Skin epidermis (tissue), 12 donors: Measurements from ENCODE around the gene BAG1.
A peak's percentile ranks its signal among the peaks of the same experiment; 100 is the strongest.

Experiments used
- H3K27ac ChIP-seq, 21 experiments: fragments of 200-600 bp; sonication (generic) in 11 of 21; one replicate each; pipeline ENCODE4 v1.5.0; 2020; ENCODE audit warnings: mild to moderate bottlenecking in 3 of 21, inconsistent platforms in 2 of 21, moderate library complexity in 2 of 21
- H3K4me3 ChIP-seq, 7 experiments: fragments of 200-600 bp; sonication (generic) in 2 of 7; one replicate each; pipeline ENCODE4 v1.5.0; 2020; ENCODE audit warnings: inconsistent platforms in 2 of 7, mild to moderate bottlenecking in 2 of 7, moderate library complexity in 1 of 7

Gene BAG1

DNA sequence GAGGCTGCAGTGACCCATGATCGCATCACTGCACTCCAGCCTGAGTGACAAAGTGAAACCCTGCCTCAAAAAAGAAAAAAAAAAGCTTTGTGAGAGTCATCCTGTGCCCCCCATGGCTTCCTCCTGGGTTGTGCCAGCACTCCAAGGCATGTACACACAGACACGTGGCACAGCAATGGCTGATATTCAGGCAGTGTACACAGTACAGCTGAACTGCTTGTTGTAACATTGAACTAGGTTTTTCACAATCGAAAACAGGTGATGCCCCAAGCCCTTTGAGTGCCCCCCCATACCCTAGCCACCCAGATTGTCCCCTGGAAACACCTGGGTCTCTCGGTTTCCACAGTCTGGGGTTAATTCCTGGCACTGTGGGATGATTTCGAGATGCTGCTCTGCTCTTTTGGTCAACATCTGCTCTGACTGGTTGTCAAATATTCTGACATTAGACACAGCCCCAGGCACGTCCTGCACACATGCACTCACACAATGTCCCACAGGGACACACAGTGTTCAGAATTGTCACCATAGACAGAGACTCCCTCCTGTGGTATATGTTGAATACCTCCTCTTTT lies 15.3 kb downstream of the BAG1 start:
- Histone ChIP-seq H3K4me3 (no peak overlapping the region), H3K27ac (peak overlapping the region in 1 of 21 experiments; percentile 47)

DNA sequence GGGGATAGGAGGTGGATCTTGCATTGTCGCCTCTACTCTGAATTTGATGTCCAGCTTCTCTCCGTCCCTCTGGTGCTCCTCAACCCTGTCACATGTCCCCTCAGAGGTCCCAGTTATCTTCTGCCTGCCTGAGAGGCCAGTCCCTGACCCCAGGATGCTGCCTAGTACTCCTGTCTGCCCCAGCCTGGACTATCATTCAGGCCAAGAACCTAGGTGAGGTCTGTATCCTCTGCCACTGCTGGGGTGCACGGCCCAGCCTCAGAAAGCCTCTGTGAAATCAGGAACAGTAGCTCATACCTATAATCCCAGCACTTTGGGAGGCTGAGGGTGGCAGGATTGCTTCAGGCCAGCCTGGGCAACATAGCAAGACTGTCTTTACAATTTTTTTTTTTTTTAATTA lies 15.9 kb downstream of the BAG1 start:
- Histone ChIP-seq H3K4me3 (no peak overlapping the region), H3K27ac (no peak overlapping the region)

DNA sequence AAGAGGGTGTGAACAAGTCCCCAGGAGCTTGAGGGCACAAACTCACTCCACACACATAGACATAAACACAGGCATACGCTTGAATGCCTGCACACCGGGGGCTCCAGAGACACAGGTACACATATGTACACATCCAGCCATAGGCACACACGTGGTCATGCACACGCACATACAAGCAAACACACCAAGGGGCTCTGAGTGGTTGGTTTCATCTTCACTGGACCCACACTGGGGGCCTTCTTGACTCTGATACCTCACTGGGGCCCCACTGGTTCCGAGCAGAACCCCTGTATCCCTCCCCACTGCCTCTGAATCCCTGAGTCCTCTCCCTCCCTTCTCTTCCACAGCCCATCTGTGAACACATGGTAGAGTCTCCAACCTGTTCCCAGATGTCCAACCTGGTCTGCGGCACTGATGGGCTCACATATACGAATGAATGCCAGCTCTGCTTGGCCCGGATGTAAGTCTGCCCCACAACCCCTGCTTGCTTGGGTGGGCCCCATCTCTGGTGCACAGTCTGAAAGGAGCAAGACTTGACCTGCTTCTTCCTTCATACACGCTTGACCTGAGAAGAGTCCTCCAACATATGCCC lies 18.1 kb downstream of the BAG1 start:
- Histone ChIP-seq H3K27ac (no peak overlapping the region), H3K4me3 (no peak overlapping the region)

GRCh38 chr9:33245341-33245740 lies 19.2 kb downstream of the BAG1 start:
- H3K4me3 ChIP-seq: no peak overlapping the region
- H3K27ac ChIP-seq: no peak overlapping the region

DNA sequence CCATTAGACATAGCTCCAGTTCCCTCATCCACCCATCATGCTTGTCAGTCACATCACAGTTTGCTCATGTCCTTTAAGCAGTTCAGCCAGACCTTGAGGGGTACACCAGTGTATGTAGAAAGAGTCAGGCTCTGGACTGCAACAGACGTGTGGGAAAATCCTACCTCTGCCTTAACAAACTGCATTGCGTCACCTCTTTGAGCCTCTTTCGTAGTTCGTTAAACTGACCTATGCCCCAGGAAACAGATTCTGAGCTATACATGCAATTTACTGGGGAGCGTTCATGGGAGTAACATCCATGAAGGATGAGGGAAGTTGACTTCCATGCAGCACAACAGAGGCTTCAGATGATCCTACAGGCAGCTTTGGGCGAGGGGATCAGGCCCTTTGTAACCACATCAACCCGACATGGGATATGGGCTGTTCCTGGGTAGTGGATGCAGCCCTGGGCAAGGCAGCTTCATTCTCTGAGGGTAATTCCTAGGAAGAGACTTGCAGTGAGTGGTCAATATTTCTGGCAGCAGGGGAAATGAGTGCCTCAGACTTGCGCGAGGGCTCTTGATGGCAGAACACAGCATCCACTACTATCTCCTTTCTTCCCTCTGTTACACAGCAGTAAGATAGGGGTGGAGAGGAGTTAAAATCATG lies 20.2 kb downstream of the BAG1 start:
- Histone ChIP-seq H3K4me3 (no peak overlapping the region), H3K27ac (no peak overlapping the region)

DNA sequence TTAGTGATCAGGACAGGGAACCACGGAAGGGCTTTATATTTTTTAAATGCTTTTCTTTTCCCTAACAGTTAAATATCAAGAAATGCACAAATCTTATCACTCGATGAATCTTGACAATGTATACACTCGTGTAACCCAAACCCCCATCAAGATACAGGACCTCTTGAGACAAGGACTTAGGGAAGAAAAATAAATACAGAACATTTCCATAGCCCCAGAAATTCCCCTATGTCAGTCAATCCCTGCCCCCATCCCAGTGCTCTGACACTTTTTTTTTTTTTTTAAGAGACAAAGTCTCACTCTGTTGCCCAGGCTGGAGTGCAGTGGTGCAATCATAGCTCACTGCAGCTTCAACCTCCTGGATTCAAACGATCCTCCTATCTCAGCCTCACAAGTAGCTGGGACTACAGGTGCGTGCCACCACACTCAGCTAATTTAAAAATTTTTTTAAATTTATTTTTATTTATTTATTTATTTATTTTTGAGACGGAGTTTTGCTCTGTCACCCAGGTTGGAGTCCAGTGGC lies 21.8 kb downstream of the BAG1 start:
- Histone ChIP-seq H3K4me3 (no peak overlapping the region), H3K27ac (no peak overlapping the region)

DNA sequence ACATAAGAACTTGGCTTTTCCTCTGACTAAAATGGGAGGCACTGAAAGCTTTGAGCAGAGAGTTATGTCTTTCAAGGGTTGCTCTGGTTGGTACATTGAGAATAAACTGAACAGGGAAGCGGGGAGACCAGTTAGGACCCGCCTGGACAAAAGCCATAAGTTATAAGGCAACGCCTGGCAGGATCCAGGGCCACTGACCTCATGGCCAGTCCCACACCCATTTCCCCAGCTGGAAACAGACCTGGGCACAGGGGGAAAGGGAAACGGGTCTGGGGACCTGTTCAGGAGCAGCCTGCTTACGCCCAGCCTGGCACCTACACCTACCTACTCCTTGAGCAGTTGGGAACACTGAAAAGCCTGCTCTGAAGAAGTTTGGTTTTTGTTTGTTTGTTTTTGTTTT lies 23.2 kb downstream of the BAG1 start:
- H3K4me3 ChIP-seq: no peak overlapping the region

GRCh38 chr9:33239921-33240320 lies 24.6 kb downstream of the BAG1 start, which contains the start of gene SPINK4:
Gene SPINK4, plus strand, starts transcription at chr9:33240167. Its CDS starts 42 bp downstream, at chr9:33240209.
- H3K27ac ChIP-seq: no peak within 1 kb of the TSS

More for the DNA sequence above, 23.2 kb downstream of the BAG1 start:
- no peak overlapping the region for H3K27ac ChIP-seq

GRCh38 chr9:33236571-33236970 lies 27.9 kb downstream of the BAG1 start:
- H3K4me3 ChIP-seq: no peak overlapping the region
- no peak overlapping the region for H3K27ac ChIP-seq

More at GRCh38 chr9:33239921-33240320, 24.6 kb downstream of the BAG1 start, which contains the start of gene SPINK4:
- no peak within 1 kb of the TSS for H3K4me3 ChIP-seq

GRCh38 chr9:33234511-33235467 lies 29.7 kb downstream of the BAG1 start:
- no peak overlapping the region for H3K4me3 ChIP-seq
- peak overlapping the region in 19 of 21 experiments; percentile 17 to 82 (median 73) for H3K27ac ChIP-seq

- peak overlapping the region in 19 of 21 experiments; percentile 17 to 83 (median 76) for H3K27ac ChIP-seq
Observed at GRCh38 chr9:33233626-33234342, 30.7 kb downstream of the BAG1 start.

DNA sequence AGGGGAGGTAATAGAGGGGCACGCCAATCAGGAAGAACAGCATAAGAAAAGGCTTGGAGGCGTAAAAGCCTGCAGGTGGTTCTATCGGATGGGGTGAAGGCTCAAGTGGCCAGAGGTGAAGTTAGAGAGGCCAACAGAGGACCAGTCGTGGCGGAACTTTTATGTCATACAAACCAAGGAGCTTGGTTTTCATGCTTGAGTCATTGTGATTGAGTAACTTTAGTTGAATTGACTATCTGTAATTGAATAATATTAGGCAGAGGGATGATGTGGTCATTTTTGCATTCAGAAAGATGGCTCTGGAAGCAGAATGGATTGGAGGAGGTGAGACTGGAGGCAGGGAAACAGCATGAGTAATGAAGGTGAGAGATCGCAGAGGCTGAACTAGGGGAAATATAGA lies 31.7 kb downstream of the BAG1 start:
- H3K27ac ChIP-seq: peak overlapping the region in 10 of 21 experiments; percentile 38 to 83 (median 78)
- no peak overlapping the region for H3K4me3 ChIP-seq

More at GRCh38 chr9:33233626-33234342, 30.7 kb downstream of the BAG1 start:
- no peak overlapping the region for H3K4me3 ChIP-seq

DNA sequence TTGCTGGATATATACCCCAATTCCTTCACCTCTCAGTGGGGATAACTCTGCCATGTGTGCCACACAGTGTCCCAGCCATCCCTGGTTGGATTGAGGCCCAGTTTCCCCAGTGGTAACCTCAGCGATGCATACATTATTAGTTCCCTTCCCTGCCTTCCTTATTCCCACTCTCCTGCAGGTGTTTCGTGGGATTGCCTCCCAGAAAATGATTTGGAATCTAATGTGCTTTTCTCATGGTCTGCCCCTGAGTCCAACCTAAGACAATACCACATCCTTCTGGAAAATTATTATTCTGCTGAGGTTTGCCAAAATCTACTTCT lies 32.9 kb downstream of the BAG1 start:
- Histone ChIP-seq H3K4me3 (no peak overlapping the region), H3K27ac (peak overlapping the region in 8 of 21 experiments; percentile 2 to 78 (median 46))

DNA sequence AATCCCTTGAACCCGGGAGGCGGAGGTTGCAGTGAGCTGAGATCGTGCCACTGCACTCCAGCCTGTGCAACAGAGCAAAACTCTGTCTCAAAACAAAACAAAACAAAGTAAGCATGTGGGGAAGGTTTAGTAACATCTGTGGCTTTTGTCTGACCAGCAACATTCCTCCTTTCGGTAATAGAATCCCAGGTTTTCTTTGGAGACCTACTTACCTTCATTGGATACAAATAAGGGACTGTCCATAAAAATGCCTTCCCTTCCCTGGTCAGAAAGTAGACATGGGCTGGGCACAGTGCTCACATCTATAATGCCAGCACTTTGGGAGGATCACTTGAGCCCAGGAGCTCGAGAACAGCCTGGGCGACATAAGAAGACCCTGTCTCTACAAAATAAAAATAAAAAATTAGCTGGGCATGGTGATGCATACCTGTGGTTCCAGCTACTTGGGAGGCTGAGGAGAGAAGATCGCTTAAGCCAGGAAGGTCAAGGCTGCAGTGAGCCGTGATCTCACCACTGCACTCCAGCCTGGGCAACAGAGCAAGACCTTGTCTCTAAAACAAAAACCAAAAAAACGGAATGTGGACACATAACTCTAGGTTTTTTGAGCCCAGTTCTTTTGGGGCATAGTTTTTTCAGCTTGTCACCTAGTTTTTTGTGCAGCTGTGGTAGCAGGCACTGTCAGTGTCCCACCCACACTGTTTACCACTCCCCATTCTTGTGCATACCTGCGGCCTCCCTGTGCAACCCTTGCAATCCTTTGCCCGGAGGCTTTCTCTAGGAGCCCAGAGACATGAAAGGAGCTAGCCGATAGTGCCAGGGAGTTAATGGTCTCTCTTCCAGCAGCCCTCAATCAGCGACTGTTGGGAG lies 33.5 kb downstream of the BAG1 start:
- Histone ChIP-seq H3K4me3 (no peak overlapping the region), H3K27ac (peak overlapping the region in 14 of 21 experiments; percentile 19 to 78 (median 58))

DNA sequence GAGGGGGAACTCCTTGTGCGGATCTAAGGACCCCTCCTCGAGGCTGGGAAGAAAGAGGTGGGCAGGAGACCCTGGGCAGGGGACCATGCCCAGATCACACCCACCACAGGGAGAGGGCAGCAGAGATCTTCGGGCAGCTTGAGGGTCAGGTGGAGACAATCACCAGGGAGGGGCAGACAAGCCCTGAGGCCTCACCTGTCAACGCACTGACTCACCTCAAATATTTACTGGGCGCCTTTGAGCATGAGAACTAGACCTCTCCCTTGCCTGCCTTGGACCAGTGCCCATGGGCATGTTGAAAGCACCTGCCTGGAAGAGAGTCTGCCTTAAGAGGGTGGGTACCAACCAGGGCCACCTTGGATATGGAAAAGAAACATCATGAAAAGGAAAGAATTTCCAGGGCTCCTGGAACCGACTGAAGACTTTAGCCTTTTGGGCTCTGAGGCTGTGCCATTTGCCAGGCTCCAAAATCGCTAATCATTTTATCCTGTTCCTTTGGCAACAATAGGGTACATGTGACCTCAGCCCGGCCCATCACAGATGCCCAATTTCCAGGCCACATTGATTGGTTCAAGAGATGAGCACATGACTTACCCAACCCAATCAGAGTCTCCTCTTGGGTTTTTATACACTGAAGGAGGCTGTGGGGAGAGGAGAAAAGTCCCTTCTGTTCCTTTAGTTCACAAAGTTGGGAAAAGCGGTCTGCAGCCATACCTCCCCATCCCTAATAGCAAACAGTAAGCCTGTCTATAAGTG lies 35.0 kb downstream of the BAG1 start:
- H3K27ac ChIP-seq: peak overlapping the region in 17 of 21 experiments; percentile 2 to 78 (median 60)
- H3K4me3 ChIP-seq: no peak overlapping the region

- H3K27ac ChIP-seq: peak overlapping the region in 14 of 21 experiments; percentile 15 to 78 (median 53)
- H3K4me3 ChIP-seq: no peak overlapping the region
Observed at GRCh38 chr9:33228606-33229005, 35.9 kb downstream of the BAG1 start.

- H3K27ac ChIP-seq: peak overlapping the region in 8 of 21 experiments; percentile 14 to 78 (median 60)
- H3K4me3 ChIP-seq: no peak overlapping the region
Observed at GRCh38 chr9:33227741-33228140, 36.8 kb downstream of the BAG1 start.
